HG03025 (cell line): Measurements from ENCODE around the gene ROBO1.
"Not testable (repeated sequence)": the region's sequence is repeated elsewhere in the genome, so short reads cannot be mapped to it uniquely, and the experiment has no call there.

Source experiments
- ATAC-seq: cut with Tn5 transposase; IDR thresholded peaks from one replicate; pipeline ENCODE4 v1.9.1; 2021; ENCODE audit warnings: mild to moderate bottlenecking, moderate library complexity; ENCODE audit not compliant: unreplicated experiment, low FRiP score

Gene ROBO1

GRCh38 chr3:78792212-78792611 lies 975.6 kb downstream of the ROBO1 start:
- no peak for ATAC-seq

DNA sequence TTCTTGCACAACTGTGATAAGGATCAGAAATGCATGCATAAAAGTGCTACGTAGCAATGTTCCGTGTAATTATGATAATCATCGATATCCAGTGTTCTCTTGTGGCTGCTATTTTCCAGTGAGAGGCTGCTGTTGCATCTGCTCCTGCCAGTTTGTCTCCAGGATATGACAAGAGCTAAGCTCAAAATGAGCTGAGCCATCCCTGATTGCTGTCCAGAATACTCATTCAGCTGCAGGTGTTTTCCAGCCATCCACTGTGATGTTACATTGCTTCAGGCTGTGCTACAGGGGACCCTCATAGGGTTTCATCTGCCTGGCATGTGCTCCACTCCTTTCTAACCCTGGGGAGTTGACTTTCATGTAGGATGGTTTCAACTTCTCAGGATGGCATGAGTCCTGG lies 976.0 kb downstream of the ROBO1 start:
- ATAC-seq, result no peak

DNA sequence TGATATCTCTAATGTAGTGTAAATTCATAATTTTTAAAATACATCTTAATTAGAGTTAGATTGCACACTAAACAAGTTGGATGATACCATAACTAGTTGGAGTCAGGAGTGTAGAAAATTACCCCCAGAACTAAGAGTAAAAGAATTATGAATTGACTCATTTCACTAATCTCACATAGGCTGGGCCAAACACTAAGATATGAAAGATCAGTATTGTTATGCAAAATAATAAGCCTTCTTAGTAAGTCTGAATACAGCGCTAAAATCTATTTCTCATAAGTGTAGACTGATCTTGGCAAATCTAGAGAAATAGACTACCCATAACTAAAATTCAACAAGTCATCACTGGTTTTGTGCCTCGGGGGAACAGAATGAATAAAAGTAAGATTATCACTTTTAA lies 979.0 kb downstream of the ROBO1 start:
- ATAC-seq, result no peak

DNA sequence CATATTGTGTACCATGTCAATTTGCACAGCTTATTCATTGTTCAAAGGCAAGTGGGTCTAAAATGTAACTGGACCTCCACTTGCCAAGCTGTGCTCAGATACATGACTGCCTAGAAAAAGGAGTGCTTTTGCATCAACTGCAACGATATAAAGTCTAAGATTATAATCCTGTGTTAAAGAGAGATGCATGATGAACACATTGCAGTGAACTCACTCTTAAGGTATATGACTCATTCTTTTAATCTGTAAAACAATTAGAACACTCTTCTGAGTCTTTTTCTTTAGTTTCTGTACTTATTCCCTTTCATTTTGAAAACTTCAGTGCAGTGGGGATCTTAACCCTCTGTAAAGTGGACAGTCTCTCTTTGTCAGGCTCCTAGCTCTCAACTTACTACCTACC lies 982.8 kb downstream of the ROBO1 start:
- ATAC-seq, result no peak

DNA sequence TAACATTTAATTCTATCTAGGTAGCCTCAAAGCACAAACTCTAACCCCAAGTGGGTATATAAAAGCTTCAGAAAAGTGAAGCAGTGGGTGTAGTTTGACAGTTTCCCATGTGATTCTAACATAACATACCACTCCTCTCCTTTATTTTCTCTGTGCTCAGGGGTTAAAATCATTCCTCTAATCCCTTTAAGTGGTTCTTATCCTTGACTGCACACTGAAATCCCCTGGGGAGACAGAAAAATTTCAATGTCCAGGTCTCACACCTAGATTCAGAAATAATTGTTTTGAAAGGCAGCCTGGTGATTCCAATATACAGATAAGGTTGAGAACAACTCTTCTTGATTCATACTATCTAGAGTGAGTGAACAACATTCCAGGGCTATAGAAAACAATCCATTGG lies 986.4 kb downstream of the ROBO1 start:
- ATAC-seq, result no peak

DNA sequence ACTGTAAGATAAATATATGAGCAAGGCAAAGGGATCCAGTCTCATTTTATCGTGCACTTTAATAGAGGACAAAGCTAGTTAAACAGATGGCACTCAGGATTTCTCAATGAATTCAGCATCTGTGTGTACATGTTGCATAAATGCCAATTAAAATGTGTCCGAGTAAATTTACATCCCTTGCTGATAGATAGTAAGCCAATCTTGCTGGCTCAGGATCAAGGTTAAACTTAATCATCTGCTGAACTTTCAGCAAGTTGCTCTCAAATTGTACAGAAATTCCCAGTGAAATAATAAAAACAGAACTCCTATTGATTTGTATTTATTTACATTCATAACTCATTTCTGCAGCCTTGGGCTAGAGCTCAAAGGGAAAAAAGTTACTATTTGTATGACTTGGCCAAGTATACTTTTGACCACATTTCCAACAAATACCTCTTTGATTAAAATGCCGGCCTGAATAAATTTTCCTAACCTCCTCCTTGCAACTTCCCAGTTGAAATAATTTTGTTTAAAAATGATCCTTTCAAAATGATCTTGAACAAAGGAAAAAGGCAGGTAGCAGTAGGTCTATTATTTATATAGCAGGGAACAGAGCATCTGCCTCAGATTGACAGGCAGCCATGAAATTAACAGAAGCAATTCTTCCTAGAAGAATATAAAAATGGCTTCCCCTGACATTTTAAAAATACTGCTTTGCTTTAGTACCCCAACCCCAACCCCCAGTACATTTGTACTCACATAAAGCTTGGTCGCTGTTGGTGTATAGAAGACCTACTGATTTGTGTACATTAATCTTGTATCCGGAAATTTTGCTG lies 1001.9 kb downstream of the ROBO1 start:
- no peak for ATAC-seq

GRCh38 chr3:78764634-78765033 lies 1003.2 kb downstream of the ROBO1 start:
- ATAC-seq, result no peak

- no peak for ATAC-seq
Measured at GRCh38 chr3:78762121-78762520, 1005.7 kb downstream of the ROBO1 start.

- ATAC-seq, result no peak
Measured at GRCh38 chr3:78761126-78761525, 1006.7 kb downstream of the ROBO1 start.

DNA sequence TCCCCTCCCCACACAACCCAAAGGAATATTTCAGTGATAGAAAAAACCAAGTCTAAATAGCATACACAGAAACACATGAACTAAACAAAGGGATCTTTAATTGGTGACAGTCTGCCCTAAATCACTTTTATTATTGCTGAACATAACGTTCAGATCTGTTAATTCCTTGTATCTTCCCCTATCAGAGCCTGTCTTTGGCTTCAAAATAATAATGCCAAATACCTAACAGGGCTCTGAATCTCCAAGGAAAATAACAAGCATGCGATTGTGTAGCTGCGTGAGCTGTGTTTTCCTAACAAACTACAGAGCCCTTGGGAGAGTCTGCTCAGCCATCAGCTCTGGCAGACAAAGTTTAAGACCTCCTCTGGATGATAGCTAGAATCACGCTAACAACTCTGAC lies 1010.1 kb downstream of the ROBO1 start:
- ATAC-seq, result no peak

DNA sequence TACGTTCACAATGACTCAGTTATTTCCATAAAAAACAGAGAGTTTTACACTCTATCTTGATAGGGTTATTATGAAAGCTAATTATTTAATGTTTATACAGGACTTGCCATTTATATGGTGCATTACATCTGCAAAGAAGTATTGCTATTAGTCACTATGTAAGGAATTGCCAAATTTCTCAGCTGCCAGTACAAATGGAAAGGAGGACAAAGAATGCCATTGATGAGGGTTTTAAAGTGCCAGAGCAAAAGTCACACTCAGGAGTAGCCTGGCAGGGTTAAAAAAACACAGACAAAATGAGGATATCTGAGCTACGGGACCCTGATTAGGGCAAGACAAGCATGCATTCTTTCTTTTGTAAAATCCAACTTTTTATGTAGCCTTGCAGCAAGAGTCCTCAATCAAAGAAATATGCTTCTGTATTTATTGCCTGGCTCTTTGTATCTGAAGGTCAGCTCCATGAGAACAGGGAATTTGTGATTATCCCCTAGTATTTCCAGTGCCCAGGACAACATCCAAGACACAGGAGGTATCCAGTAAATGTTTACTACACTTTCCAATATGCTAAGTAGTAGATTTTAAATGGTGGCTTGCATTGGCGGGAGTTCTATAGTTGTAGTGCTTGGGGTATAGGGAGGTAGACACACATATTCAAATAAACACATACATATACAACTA lies 1013.6 kb downstream of the ROBO1 start:
- no peak for ATAC-seq

GRCh38 chr3:78751266-78751665 lies 1016.5 kb downstream of the ROBO1 start:
- no peak for ATAC-seq

GRCh38 chr3:78750291-78750690 lies 1017.5 kb downstream of the ROBO1 start:
- ATAC-seq, result not testable (repeated sequence)

- no peak for ATAC-seq
Measured at GRCh38 chr3:78749056-78749455, 1018.7 kb downstream of the ROBO1 start.

- ATAC-seq, result no peak
Measured at GRCh38 chr3:78745847-78746246, 1022.0 kb downstream of the ROBO1 start.

DNA sequence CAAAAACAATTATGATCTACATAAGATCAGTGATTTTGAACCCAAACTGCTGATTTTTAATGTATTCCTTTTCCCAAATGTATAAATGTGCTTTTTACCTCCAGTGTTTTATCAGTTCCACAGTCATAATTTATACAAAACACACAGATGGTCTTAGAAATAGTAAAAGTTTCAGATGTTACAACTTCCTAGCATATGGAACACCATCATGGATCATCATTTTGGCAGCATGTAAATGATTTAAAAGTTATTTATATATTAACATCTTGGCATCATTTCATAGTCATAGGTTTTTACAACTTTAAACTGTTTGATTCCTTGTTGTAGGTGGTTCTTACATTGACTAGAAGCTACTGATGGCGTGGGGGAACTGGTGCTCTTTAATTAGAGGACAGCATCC lies 1025.3 kb downstream of the ROBO1 start:
- ATAC-seq, result no peak

DNA sequence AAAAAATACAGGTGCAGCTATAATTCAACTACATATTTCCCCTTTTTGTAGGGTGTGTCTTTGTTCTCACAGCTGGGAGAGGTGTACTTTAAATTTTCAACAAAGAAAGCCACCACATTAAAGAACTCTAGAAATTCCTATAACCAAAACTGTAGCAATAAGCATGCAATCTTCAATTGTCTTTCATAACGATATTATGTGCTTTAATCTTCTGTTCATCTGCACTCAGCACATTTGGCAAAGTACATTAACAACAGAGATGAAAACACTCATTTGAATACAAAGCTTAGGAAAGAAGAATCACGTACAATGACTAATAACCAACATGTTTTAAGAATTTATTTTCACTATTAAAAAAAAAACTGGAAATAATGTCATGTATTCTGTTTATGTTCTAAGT lies 1025.8 kb downstream of the ROBO1 start:
- ATAC-seq, result no peak

- ATAC-seq, result no peak
Measured at GRCh38 chr3:78741066-78741645, 1026.6 kb downstream of the ROBO1 start.

GRCh38 chr3:78738833-78739232 lies 1029.0 kb downstream of the ROBO1 start:
- ATAC-seq, result no peak

DNA sequence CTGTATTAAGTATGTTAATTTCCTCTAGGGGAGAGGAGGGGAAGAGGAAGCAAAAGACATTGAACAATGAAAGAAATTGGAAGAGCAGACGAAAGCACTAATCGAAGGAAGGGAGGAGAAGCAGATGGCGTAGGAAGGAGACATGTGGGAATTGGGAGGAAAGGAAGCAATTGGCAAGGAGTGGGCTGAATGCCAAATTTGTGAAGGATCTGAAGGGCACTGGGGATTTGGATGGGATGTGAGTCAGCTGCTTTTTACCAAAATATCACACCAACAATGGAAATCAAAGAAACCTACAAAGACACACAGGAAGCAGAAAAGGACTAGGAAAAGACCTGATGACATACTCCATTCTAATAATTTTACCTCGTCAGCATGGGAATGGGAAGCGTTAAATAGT lies 1029.8 kb downstream of the ROBO1 start:
- ATAC-seq, result no peak

DNA sequence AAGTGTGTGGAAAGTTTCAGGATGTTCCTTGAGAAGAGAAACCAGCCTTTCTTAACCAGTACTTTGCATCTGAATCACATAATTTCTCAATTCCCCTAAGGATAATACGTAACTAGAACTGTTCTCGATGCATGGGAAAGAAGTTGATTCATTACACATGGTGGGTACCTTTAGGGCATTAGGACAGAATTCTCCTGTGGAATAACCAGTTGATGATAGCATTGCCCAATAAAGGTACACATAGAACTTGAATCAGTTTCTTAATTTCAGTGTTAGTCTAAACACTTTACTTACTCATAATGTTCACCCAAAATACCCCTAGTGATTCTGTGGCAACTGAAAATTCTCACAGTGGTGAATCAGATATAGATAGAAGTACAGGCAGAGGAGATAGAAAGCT lies 1030.9 kb downstream of the ROBO1 start:
- no peak for ATAC-seq
